Right renal cortex interstitium (tissue), 3 donors: ENCODE results near the gene ZEB2. TPM values are rescaled to one million over a fixed set of nuclear protein-coding genes. Genes with fewer than 3 reads are reported as not detected.

ENCODE experiments used
- DNase-seq, 3 donors: peaks; one replicate each; pipeline ENCODE4 v3.0.0-alpha.2; 2013; ENCODE audit warnings: low read depth in 3 of 3, low spot score in 2 of 3
- polyA plus RNA-seq, 3 donors: library from polyadenylated mRNA; unstranded; fragments of 120-200 nt; gene quantifications; one replicate each; pipeline ENCODE4 v1.2.1, GENCODE V29; 2013; ENCODE audit not compliant: insufficient read length in 3 of 3

The ZEB2 gene
- polyA plus RNA-seq, 3 donors: 136 to 140 (median 138) TPM

- no peak for DNase-seq
Measured at GRCh38 chr2:144474017-144474416, 45.9 kb downstream of the ZEB2 start.

- no peak for DNase-seq
Measured at GRCh38 chr2:144472911-144473310, 47.0 kb downstream of the ZEB2 start.

GRCh38 chr2:144472046-144472412 lies 47.9 kb downstream of the ZEB2 start:
- no peak for DNase-seq

GRCh38 chr2:144471305-144472045 lies 48.4 kb downstream of the ZEB2 start:
- no peak for DNase-seq

GRCh38 chr2:144470816-144471215 lies 49.1 kb downstream of the ZEB2 start:
- no peak for DNase-seq

- DNase-seq: no peak
Measured at GRCh38 chr2:144470334-144470733, 49.6 kb downstream of the ZEB2 start.

GRCh38 chr2:144469798-144470197 lies 50.1 kb downstream of the ZEB2 start:
- no peak for DNase-seq

GRCh38 chr2:144468823-144469595 lies 50.9 kb downstream of the ZEB2 start:
- DNase-seq: no peak

GRCh38 chr2:144467502-144468137 lies 52.3 kb downstream of the ZEB2 start:
- no peak for DNase-seq

- no peak for DNase-seq
Measured at GRCh38 chr2:144466637-144467036, 53.3 kb downstream of the ZEB2 start.

- DNase-seq: no peak
Measured at GRCh38 chr2:144465749-144466148, 54.2 kb downstream of the ZEB2 start.

- no peak for DNase-seq
Measured at GRCh38 chr2:144464730-144465129, 55.2 kb downstream of the ZEB2 start.

- no peak for DNase-seq
Measured at GRCh38 chr2:144463266-144463665, 56.7 kb downstream of the ZEB2 start.

GRCh38 chr2:144462266-144462665 lies 57.7 kb downstream of the ZEB2 start:
- no peak for DNase-seq

- DNase-seq: no peak
Measured at GRCh38 chr2:144461308-144461766, 58.6 kb downstream of the ZEB2 start.

GRCh38 chr2:144460727-144461307 lies 59.1 kb downstream of the ZEB2 start:
- no peak for DNase-seq

- DNase-seq: no peak
Measured at GRCh38 chr2:144459937-144460336, 60.0 kb downstream of the ZEB2 start.

- no peak for DNase-seq
Measured at GRCh38 chr2:144459286-144459685, 60.6 kb downstream of the ZEB2 start.

GRCh38 chr2:144458541-144458940 lies 61.4 kb downstream of the ZEB2 start:
- DNase-seq: no peak

- DNase-seq: no peak
Measured at GRCh38 chr2:144456680-144457079, 63.2 kb downstream of the ZEB2 start.

GRCh38 chr2:144455987-144456386 lies 63.9 kb downstream of the ZEB2 start:
- no peak for DNase-seq
